GM19239 (cell line): ENCODE measurements around the gene SHC3.

Source experiments
- DNase-seq: peaks from one replicate; pipeline ENCODE4 v3.0.0; 2011; ENCODE audit warnings: low spot score; ENCODE audit not compliant: insufficient read length
- FAIRE-seq: peaks from 2 replicates; lab custom pipeline; 2011; peaks lifted over from hg19 to GRCh38; lab: Jason Lieb, UNC

The SHC3 gene

DNA sequence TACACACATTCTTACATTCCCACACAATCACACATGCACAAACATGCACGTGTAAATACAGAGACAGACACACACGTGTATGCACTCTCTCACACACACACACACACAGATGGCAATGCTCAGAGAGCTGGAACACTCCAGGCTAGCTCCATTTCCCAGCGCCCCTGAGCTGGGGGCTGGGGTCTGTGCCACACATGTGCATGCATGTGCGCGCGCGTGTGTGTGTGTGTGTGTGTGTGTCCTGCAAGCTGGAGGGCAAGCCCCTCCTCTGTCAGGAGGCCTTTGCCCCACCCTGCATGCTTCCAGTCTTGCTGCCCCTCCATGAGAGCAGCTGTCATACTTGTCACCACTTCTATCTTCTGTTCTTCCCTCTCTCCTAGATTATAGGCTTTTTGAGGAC, 204.0 kb downstream of the SHC3 start:
- FAIRE-seq: no peak
- no peak for DNase-seq

DNA sequence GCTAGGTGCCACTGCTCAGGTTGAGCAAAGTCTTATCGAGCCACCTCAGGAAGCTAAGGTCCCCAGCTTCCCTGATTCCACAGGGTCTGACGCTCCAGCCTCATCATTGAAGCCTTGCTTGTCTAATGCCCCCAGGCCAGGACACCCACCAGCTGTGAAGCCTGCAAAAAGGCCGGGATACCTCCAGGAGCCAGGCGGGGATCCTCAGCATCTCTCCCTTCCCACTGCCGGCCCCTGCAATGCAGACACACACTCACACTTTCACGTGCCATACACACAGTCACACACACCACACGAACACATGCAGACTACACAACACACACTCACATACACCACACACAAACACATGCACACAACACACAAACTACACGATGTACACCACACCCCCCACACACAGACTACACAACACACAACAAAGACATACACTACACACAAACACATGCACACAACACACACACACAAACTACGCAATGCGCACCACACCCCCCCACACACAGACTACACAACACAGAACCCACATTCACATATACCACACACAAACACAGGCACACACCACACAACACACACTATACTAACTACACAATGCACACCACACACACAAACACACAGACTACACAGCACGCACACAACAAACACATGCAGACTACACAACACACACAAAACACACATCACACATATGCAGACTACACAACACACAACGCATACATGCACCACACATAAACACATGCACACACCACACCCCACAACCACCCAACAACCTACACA, 205.2 kb downstream of the SHC3 start:
- DNase-seq: no peak
- no peak for FAIRE-seq

DNA sequence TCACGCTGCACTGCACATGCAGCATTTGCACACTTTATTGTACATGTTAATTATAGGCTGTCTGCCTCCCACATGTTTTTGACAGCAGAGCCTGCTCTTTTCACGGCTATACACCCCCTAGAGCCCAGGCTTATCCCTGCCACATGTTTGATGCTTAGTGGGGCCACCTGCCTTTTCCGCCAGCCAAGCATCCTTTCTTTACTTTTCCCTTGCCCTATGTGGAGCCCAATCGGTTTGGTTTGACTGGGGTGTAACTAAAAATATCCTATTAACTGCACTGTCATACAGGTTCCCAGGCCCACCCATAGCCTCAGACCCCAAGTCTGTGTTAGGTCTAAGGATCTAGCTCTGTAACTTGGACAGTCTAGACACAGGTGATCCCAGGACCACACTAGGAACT, 206.2 kb downstream of the SHC3 start:
- DNase-seq (no peak), FAIRE-seq (no peak)

GRCh38 chr9:88971131-88971960, 207.3 kb downstream of the SHC3 start:
- DNase-seq (no peak), FAIRE-seq (no peak)

GRCh38 chr9:88969646-88970373, 208.8 kb downstream of the SHC3 start:
- no peak for FAIRE-seq
- no peak for DNase-seq

GRCh38 chr9:88968799-88969198, 209.8 kb downstream of the SHC3 start:
- DNase-seq (no peak), FAIRE-seq (no peak)

DNA sequence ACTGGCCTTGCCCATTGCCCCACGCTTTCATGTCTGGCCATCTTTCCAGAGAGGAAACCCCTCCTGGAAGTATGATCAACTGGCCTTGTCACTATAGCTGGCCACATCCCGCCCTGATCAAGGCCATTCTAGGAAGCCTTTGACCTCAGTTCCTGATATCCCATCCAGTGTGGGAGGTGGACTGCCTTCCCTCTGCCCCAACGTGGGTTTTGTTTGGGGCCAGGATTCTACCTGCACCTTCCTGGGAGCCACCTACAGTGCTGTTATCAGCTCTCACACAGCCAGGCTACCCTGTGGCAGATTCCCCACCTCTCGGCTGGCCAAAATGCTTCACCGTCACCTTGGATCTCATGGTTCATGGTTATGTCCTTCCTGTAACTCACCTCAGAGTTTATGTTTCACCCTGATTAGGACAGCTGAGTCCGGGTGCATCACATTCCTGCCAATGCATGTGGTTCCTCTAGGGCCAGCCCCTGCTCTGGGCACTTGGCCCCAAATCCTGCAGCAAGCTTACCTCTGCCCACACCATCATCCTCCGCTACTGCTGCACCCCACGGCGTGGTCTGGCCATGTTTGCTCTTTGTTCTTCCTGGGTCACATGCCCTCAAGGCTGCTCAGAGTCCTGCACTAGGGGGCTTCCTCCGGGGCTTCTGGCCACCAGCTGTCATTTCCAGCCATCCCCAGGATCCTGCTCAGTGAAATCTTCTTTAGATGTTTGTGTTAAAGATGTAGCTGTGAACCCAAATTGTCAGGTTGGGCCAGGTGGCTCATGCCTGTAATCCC, 211.5 kb downstream of the SHC3 start:
- no peak for FAIRE-seq
- DNase-seq: no peak

GRCh38 chr9:88965473-88965872, 213.1 kb downstream of the SHC3 start:
- DNase-seq (no peak), FAIRE-seq (no peak)

- no peak for FAIRE-seq
Observed at GRCh38 chr9:88960632-88961031, 218.0 kb downstream of the SHC3 start.

DNA sequence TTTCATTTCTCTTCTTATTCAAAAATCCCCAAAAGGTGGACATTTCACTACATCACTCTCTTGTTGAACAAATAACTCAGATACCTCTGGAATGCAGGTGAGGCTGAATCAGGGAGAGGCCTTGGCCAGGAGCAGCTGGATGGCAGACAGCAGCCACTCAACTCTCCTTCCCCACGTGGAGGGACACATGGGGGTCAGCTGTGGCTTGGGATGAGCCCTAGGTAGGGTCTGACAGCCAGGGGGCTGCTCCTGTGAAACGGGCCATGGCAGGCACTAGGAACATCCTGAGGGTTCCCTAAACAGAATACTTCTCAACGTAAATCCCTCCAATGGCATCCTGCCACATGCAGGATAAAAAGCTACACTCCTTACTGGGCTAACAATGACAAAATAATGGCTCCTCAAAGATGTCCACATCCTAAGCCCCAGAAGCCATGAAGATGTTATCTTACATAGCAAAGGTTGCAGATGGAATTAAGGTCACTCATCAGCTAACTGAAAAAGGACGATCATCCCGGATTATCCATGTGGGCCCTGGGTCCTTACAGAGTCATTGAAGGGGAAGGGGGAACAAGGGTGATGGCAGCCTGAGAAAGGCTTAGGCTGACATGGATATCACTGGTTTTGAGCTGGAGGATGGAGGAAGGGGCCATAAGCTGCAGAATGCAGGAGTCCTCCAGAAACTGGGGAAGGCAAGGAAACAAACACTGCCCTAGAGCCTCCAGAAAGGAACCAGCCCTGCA, 218.7 kb downstream of the SHC3 start:
- FAIRE-seq: no peak

More at GRCh38 chr9:88960632-88961031, 218.0 kb downstream of the SHC3 start:
- no peak for DNase-seq

DNA sequence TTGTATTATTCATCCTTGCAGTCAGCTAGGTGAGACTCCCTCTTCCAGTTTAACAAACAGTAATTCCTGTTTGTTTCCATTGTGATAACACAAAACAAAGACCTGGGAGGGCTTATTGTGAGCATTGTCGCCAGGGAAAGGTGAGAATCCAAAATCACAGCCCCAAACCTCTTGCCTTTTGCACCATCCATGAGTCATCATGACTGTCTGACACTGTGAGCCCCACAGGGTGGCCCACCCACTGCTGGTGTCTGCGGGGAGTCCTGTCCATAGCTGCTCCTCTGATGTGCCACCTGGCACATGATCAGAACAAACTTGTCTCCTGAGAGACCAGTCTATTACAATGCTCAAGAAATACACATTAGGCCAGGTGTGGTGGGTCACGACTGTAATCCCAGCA, 221.1 kb downstream of the SHC3 start:
- FAIRE-seq: no peak

More for the DNA sequence above, 218.7 kb downstream of the SHC3 start:
- DNase-seq: no peak

More for the DNA sequence above, 221.1 kb downstream of the SHC3 start:
- DNase-seq: no peak
